ENCODE data around the gene HOXB6.

Gene HOXB6

GRCh38 chr17:48565925-48566710 is 38.7 kb downstream of the HOXB6 start:
- no peak for DNase-seq

GRCh38 chr17:48565022-48565554 is 39.7 kb downstream of the HOXB6 start:
- DNase-seq: no peak

- DNase-seq: peak; percentile 53
Measured at GRCh38 chr17:48564188-48565021, 40.4 kb downstream of the HOXB6 start.

GRCh38 chr17:48563867-48564187 is 41.0 kb downstream of the HOXB6 start:
- no peak for DNase-seq

- DNase-seq: no peak
Measured at GRCh38 chr17:48563385-48563838, 41.4 kb downstream of the HOXB6 start.

GRCh38 chr17:48562934-48563333 is 41.9 kb downstream of the HOXB6 start:
- no peak for DNase-seq

GRCh38 chr17:48561884-48562810 is 42.6 kb downstream of the HOXB6 start:
- DNase-seq: no peak

- DNase-seq: no peak
Measured at GRCh38 chr17:48559840-48560817, 44.7 kb downstream of the HOXB6 start.

GRCh38 chr17:48559122-48559839 is 45.5 kb downstream of the HOXB6 start:
- DNase-seq: no peak

- DNase-seq: no peak
Measured at GRCh38 chr17:48558831-48559121, 46.0 kb downstream of the HOXB6 start.

- DNase-seq: no peak
Measured at GRCh38 chr17:48558057-48558830, 46.5 kb downstream of the HOXB6 start.

GRCh38 chr17:48556576-48557401 is 48.0 kb downstream of the HOXB6 start:
- DNase-seq: no peak

- DNase-seq: no peak
Measured at GRCh38 chr17:48556229-48556575, 48.6 kb downstream of the HOXB6 start.

GRCh38 chr17:48555258-48556228 is 49.2 kb downstream of the HOXB6 start:
- DNase-seq: peak; percentile 91

GRCh38 chr17:48554412-48555257 is 50.2 kb downstream of the HOXB6 start:
- no peak for DNase-seq

GRCh38 chr17:48553826-48554225 is 51.0 kb downstream of the HOXB6 start:
- DNase-seq: no peak

- no peak for DNase-seq
Measured at GRCh38 chr17:48553190-48553547, 51.6 kb downstream of the HOXB6 start.

Data from fibroblast of skin of scalp (primary cell).